HEK293T (cell line): Measurements from ENCODE around the gene SERPINB6.

ENCODE experiments used
- HDGF ChIP-seq: fragments of 450-650 bp; IDR thresholded peaks from 2 replicates; pipeline ENCODE4 v1.6.1; 2017; ENCODE audit warnings: antibody characterized with exemption, borderline replicate concordance
- SUZ12 ChIP-seq: fragments of 450-650 bp; IDR thresholded peaks from 2 replicates; pipeline ENCODE4 v1.6.1; 2016; ENCODE audit warnings: mild to moderate bottlenecking

DNA sequence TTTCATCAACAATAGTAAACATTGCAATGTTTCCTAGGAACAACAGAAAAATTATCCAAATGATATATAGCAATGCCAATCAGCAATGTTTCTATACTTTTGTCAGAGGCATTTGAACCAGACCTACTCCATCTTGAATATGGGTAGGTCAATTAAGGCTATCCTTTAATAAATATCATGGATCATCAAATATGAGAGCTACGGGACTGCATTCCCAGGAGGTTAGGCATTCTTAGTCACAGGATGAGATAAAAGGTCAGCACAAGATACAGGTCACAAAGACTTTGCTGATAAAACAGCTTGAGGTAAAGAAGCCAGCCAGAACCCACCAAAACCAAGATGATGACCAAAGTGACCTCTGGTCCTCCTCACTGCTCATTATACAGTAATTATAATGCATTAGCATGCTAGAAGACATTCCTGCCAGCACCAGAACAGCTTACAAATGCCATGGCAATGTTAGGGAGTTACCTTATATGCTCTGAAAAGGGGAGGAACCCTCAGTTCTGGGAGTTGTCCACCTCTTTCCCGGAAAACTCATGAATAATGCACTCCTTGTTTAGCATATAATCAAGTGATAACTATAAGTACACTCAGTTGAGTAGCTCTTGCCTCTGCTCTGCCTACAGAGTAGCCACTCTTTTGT is 8.6 kb upstream of the SERPINB6 start:
- TF ChIP-seq HDGF (no peak), SUZ12 (no peak)
